Activated naive CD4-positive, alpha-beta T cell treated with anti-CD3 and anti-CD28 coated beads, Interleukin-2, amount 50 U/mL, for 24 hours (primary cell): Measurements from ENCODE around the gene SLC10A7.

Experiments used
- H3K27ac Mint-ChIP-seq: one replicate; pipeline ENCODE4 v1.8.0; 2021; ENCODE audit warnings: mild to moderate bottlenecking, mixed read lengths
- H3K27me3 Mint-ChIP-seq: one replicate; pipeline ENCODE4 v1.8.0; 2021; ENCODE audit warnings: mixed read lengths
- H3K36me3 Mint-ChIP-seq: one replicate; pipeline ENCODE4 v1.8.0; 2021; ENCODE audit warnings: mixed read lengths
- H3K4me1 Mint-ChIP-seq: one replicate; pipeline ENCODE4 v1.8.0; 2021; ENCODE audit warnings: mixed read lengths
- H3K4me3 Mint-ChIP-seq: one replicate; pipeline ENCODE4 v1.8.0; 2021; ENCODE audit warnings: mild to moderate bottlenecking, mixed read lengths
- H3K9me3 Mint-ChIP-seq: one replicate; pipeline ENCODE4 v1.8.0; 2021; ENCODE audit warnings: mixed read lengths

The SLC10A7 gene

GRCh38 chr4:146436423-146437162, 85.1 kb downstream of the SLC10A7 start:
- H3K27me3 Mint-ChIP-seq, result no peaks in the 10 kb centered on the region
- no peak overlapping the region for H3K4me3 Mint-ChIP-seq
- peaks cover 6% of the 10 kb centered on the region for H3K4me1 Mint-ChIP-seq
- no peaks in the 10 kb centered on the region for H3K9me3 Mint-ChIP-seq
- H3K27ac Mint-ChIP-seq, result no peak overlapping the region
- H3K36me3 Mint-ChIP-seq, result peaks cover 5% of the 10 kb centered on the region

- Mint-ChIP-seq H3K4me3 (no peak overlapping the region), H3K36me3 (peaks cover 5% of the 10 kb centered on the region), H3K4me1 (peaks cover 6% of the 10 kb centered on the region), H3K27ac (no peak overlapping the region), H3K27me3 (no peaks in the 10 kb centered on the region), H3K9me3 (no peaks in the 10 kb centered on the region)
Measured at GRCh38 chr4:146435962-146436361, 85.8 kb downstream of the SLC10A7 start.

- H3K36me3 Mint-ChIP-seq, result peaks cover 6% of the 10 kb centered on the region
- no peak overlapping the region for H3K27ac Mint-ChIP-seq
- H3K4me1 Mint-ChIP-seq, result no peaks in the 10 kb centered on the region
- H3K9me3 Mint-ChIP-seq, result no peaks in the 10 kb centered on the region
- H3K27me3 Mint-ChIP-seq, result no peaks in the 10 kb centered on the region
- H3K4me3 Mint-ChIP-seq, result no peak overlapping the region
Measured at GRCh38 chr4:146432065-146432464, 89.7 kb downstream of the SLC10A7 start.

GRCh38 chr4:146428298-146428697, 93.4 kb downstream of the SLC10A7 start:
- Mint-ChIP-seq H3K4me3 (no peak overlapping the region), H3K27me3 (no peaks in the 10 kb centered on the region), H3K27ac (no peak overlapping the region), H3K36me3 (peaks cover 4% of the 10 kb centered on the region), H3K4me1 (no peaks in the 10 kb centered on the region), H3K9me3 (no peaks in the 10 kb centered on the region)

- Mint-ChIP-seq H3K36me3 (peaks cover 14% of the 10 kb centered on the region), H3K9me3 (no peaks in the 10 kb centered on the region), H3K4me1 (no peaks in the 10 kb centered on the region), H3K27me3 (no peaks in the 10 kb centered on the region), H3K4me3 (no peak overlapping the region), H3K27ac (no peak overlapping the region)
Measured at GRCh38 chr4:146417822-146418221, 103.9 kb downstream of the SLC10A7 start.

GRCh38 chr4:146415829-146416228, 105.9 kb downstream of the SLC10A7 start:
- H3K36me3 Mint-ChIP-seq, result peaks cover 11% of the 10 kb centered on the region
- no peaks in the 10 kb centered on the region for H3K9me3 Mint-ChIP-seq
- H3K27me3 Mint-ChIP-seq, result no peaks in the 10 kb centered on the region
- no peak overlapping the region for H3K27ac Mint-ChIP-seq
- H3K4me3 Mint-ChIP-seq, result no peak overlapping the region
- no peaks in the 10 kb centered on the region for H3K4me1 Mint-ChIP-seq

- Mint-ChIP-seq H3K4me1 (no peaks in the 10 kb centered on the region), H3K4me3 (no peak overlapping the region), H3K36me3 (no peaks in the 10 kb centered on the region), H3K9me3 (no peaks in the 10 kb centered on the region), H3K27ac (no peak overlapping the region), H3K27me3 (no peaks in the 10 kb centered on the region)
Measured at GRCh38 chr4:146407669-146408084, 114.1 kb downstream of the SLC10A7 start.

GRCh38 chr4:146407257-146407656, 114.5 kb downstream of the SLC10A7 start:
- Mint-ChIP-seq H3K27ac (no peak overlapping the region), H3K4me1 (no peaks in the 10 kb centered on the region), H3K27me3 (no peaks in the 10 kb centered on the region), H3K9me3 (no peaks in the 10 kb centered on the region), H3K36me3 (no peaks in the 10 kb centered on the region), H3K4me3 (no peak overlapping the region)

GRCh38 chr4:146401274-146401673, 120.5 kb downstream of the SLC10A7 start:
- no peak overlapping the region for H3K27ac Mint-ChIP-seq
- H3K9me3 Mint-ChIP-seq, result no peaks in the 10 kb centered on the region
- no peaks in the 10 kb centered on the region for H3K4me1 Mint-ChIP-seq
- H3K4me3 Mint-ChIP-seq, result no peak overlapping the region
- peaks cover 4% of the 10 kb centered on the region for H3K36me3 Mint-ChIP-seq
- no peaks in the 10 kb centered on the region for H3K27me3 Mint-ChIP-seq

GRCh38 chr4:146398896-146399445, 122.8 kb downstream of the SLC10A7 start:
- no peak overlapping the region for H3K27ac Mint-ChIP-seq
- H3K4me1 Mint-ChIP-seq, result no peaks in the 10 kb centered on the region
- no peaks in the 10 kb centered on the region for H3K9me3 Mint-ChIP-seq
- H3K27me3 Mint-ChIP-seq, result no peaks in the 10 kb centered on the region
- H3K4me3 Mint-ChIP-seq, result no peak overlapping the region
- H3K36me3 Mint-ChIP-seq, result peaks cover 6% of the 10 kb centered on the region

GRCh38 chr4:146398404-146398803, 123.3 kb downstream of the SLC10A7 start:
- H3K4me3 Mint-ChIP-seq, result no peak overlapping the region
- peaks cover 6% of the 10 kb centered on the region for H3K36me3 Mint-ChIP-seq
- no peak overlapping the region for H3K27ac Mint-ChIP-seq
- no peaks in the 10 kb centered on the region for H3K27me3 Mint-ChIP-seq
- no peaks in the 10 kb centered on the region for H3K9me3 Mint-ChIP-seq
- H3K4me1 Mint-ChIP-seq, result no peaks in the 10 kb centered on the region

GRCh38 chr4:146389561-146389960, 132.2 kb downstream of the SLC10A7 start:
- no peaks in the 10 kb centered on the region for H3K27me3 Mint-ChIP-seq
- no peak overlapping the region for H3K4me3 Mint-ChIP-seq
- H3K27ac Mint-ChIP-seq, result no peak overlapping the region
- peaks cover 4% of the 10 kb centered on the region for H3K4me1 Mint-ChIP-seq
- H3K36me3 Mint-ChIP-seq, result peaks cover 4% of the 10 kb centered on the region
- H3K9me3 Mint-ChIP-seq, result no peaks in the 10 kb centered on the region

- H3K27ac Mint-ChIP-seq, result no peak overlapping the region
- no peak overlapping the region for H3K4me3 Mint-ChIP-seq
- peaks cover 2% of the 10 kb centered on the region for H3K36me3 Mint-ChIP-seq
- peaks cover 5% of the 10 kb centered on the region for H3K4me1 Mint-ChIP-seq
- no peaks in the 10 kb centered on the region for H3K27me3 Mint-ChIP-seq
- no peaks in the 10 kb centered on the region for H3K9me3 Mint-ChIP-seq
Measured at GRCh38 chr4:146382194-146382593, 139.5 kb downstream of the SLC10A7 start.

GRCh38 chr4:146381263-146381872, 140.4 kb downstream of the SLC10A7 start:
- Mint-ChIP-seq H3K4me3 (no peak overlapping the region), H3K36me3 (peaks cover 6% of the 10 kb centered on the region), H3K27me3 (no peaks in the 10 kb centered on the region), H3K9me3 (no peaks in the 10 kb centered on the region), H3K4me1 (peaks cover 5% of the 10 kb centered on the region), H3K27ac (no peak overlapping the region)

GRCh38 chr4:146379744-146380143, 142.0 kb downstream of the SLC10A7 start:
- H3K27me3 Mint-ChIP-seq, result no peaks in the 10 kb centered on the region
- no peak overlapping the region for H3K4me3 Mint-ChIP-seq
- H3K36me3 Mint-ChIP-seq, result peaks cover 5% of the 10 kb centered on the region
- no peaks in the 10 kb centered on the region for H3K9me3 Mint-ChIP-seq
- peaks cover 5% of the 10 kb centered on the region for H3K4me1 Mint-ChIP-seq
- H3K27ac Mint-ChIP-seq, result no peak overlapping the region

- peaks cover 8% of the 10 kb centered on the region for H3K36me3 Mint-ChIP-seq
- no peak overlapping the region for H3K27ac Mint-ChIP-seq
- no peaks in the 10 kb centered on the region for H3K9me3 Mint-ChIP-seq
- no peaks in the 10 kb centered on the region for H3K27me3 Mint-ChIP-seq
- H3K4me3 Mint-ChIP-seq, result no peak overlapping the region
- peaks cover 5% of the 10 kb centered on the region for H3K4me1 Mint-ChIP-seq
Measured at GRCh38 chr4:146371812-146372211, 149.9 kb downstream of the SLC10A7 start.
